PC-9 (cell line): ENCODE measurements around the gene GCH1.

Source experiments
- CTCF ChIP-seq: fragments of 200-600 bp; sonication (generic); conservative IDR thresholded peaks from 2 replicates; pipeline ENCODE4 v1.6.1; 2017; ENCODE audit warnings: mixed run types, antibody characterized with exemption, mild to moderate bottlenecking, moderate library complexity
- EZH2 ChIP-seq: fragments of 200-600 bp; sonication (generic); IDR thresholded peaks from 2 replicates; pipeline ENCODE4 v1.8.0; 2017; ENCODE audit warnings: antibody characterized with exemption, low read depth

GRCh38 chr14:54942913-54943312 lies 40.3 kb upstream of the GCH1 start:
- TF ChIP-seq EZH2 (no peak), CTCF (no peak)
